GM19468 (cell line): Measurements from ENCODE around the gene CLDN6.
"Not testable (repeated sequence)": the region's sequence is repeated elsewhere in the genome, so short reads cannot be mapped to it uniquely, and the experiment has no call there.

ENCODE experiments used
- ATAC-seq: cut with Tn5 transposase; IDR thresholded peaks from one replicate; pipeline ENCODE4 v1.9.1; 2021; ENCODE audit warnings: mild to moderate bottlenecking, moderate library complexity, moderate number of reproducible peaks; ENCODE audit not compliant: unreplicated experiment; ENCODE audit errors: extremely low read depth

CLDN6 gene

GRCh38 chr16:3052571-3053329, 34.8 kb upstream of the CLDN6 start:
- not testable (repeated sequence) for ATAC-seq

GRCh38 chr16:3051494-3051893, 33.5 kb upstream of the CLDN6 start:
- no peak for ATAC-seq

- ATAC-seq: no peak
Measured at GRCh38 chr16:3051009-3051408, 33.0 kb upstream of the CLDN6 start.

GRCh38 chr16:3050487-3050886, 32.5 kb upstream of the CLDN6 start:
- no peak for ATAC-seq

GRCh38 chr16:3049921-3050481, 32.0 kb upstream of the CLDN6 start:
- ATAC-seq: no peak

- ATAC-seq: no peak
Measured at GRCh38 chr16:3047387-3047720, 29.4 kb upstream of the CLDN6 start.

- ATAC-seq: no peak
Measured at GRCh38 chr16:3046641-3047386, 28.8 kb upstream of the CLDN6 start.

- ATAC-seq: no peak
Measured at GRCh38 chr16:3045758-3046640, 28.0 kb upstream of the CLDN6 start, which contains the start of gene MMP25. MMP25 (plus strand) TSS chr16:3046561; CDS start chr16:3046918, 357 bp downstream.

- no peak for ATAC-seq
Measured at GRCh38 chr16:3044708-3045107, 26.7 kb upstream of the CLDN6 start.

GRCh38 chr16:3042376-3042775, 24.4 kb upstream of the CLDN6 start:
- ATAC-seq: no peak

GRCh38 chr16:3038896-3039295, 20.9 kb upstream of the CLDN6 start:
- no peak for ATAC-seq

- no peak for ATAC-seq
Measured at GRCh38 chr16:3038256-3038655, 20.3 kb upstream of the CLDN6 start.

- ATAC-seq: no peak
Measured at GRCh38 chr16:3036726-3037315, 18.8 kb upstream of the CLDN6 start, which contains the start of gene BICDL2. BICDL2 (minus strand) TSS chr16:3036944; CDS start chr16:3035496, 1,448 bp downstream.

- no peak for ATAC-seq
Measured at GRCh38 chr16:3035972-3036725, 18.2 kb upstream of the CLDN6 start.

- ATAC-seq: no peak
Measured at GRCh38 chr16:3035289-3035971, 17.4 kb upstream of the CLDN6 start.

- no peak for ATAC-seq
Measured at GRCh38 chr16:3032624-3033023, 14.6 kb upstream of the CLDN6 start.

GRCh38 chr16:3030222-3031212, 12.5 kb upstream of the CLDN6 start:
- ATAC-seq: no peak
